ENCODE data around the gene ARHGAP10.

- no peak for TF ChIP-seq ZNF687 (IDR thresholded peaks at IDR 0.05)
- TF ChIP-seq CTCF (IDR thresholded peaks at IDR 0.05 in 2 of 3, conservative IDR thresholded peaks at IDR 0.05 in 1 of 3; ENCODE audit: control insufficient read depth in 2 of 3, extremely low read depth in 1 of 3, insufficient read depth in 1 of 3, low read depth in 3 of 3, low read length in 3 of 3), result no peak
- TF ChIP-seq NKRF (conservative IDR thresholded peaks at IDR 0.05), result no peak
- TF ChIP-seq NFYB (IDR thresholded peaks at IDR 0.05; ENCODE audit: insufficient read depth, low read depth, low read length), result no peak
Measured at GRCh38 chr4:147899512-147899911, 167.6 kb downstream of the ARHGAP10 start.

Measured in GM12878 (cell line).